Type B pancreatic cell (in vitro differentiated cells): ENCODE data around the gene MON1B. TPM values are rescaled to one million over a fixed set of nuclear protein-coding genes. Genes with fewer than 3 reads are reported as not detected.

Experiments
- DNase-seq: peaks from one replicate; pipeline ENCODE4 v3.0.0; 2021; ENCODE audit warnings: mixed read lengths; ENCODE audit not compliant: unreplicated experiment; ENCODE audit errors: extremely low spot score
- H3K27ac Mint-ChIP-seq: 2 replicates; pipeline ENCODE4 v1.8.0; 2021; ENCODE audit warnings: mild to moderate bottlenecking, mixed read lengths
- H3K27me3 Mint-ChIP-seq: 2 replicates; pipeline ENCODE4 v1.8.0; 2021; ENCODE audit warnings: mixed read lengths
- H3K36me3 Mint-ChIP-seq: 2 replicates; pipeline ENCODE4 v1.8.0; 2021; ENCODE audit warnings: mixed read lengths
- H3K4me1 Mint-ChIP-seq: one replicate; pipeline ENCODE4 v1.8.0; 2021; ENCODE audit warnings: mixed read lengths; ENCODE audit not compliant: unreplicated experiment
- H3K4me3 Mint-ChIP-seq: 2 replicates; pipeline ENCODE4 v1.8.0; 2021; ENCODE audit warnings: mild to moderate bottlenecking, mixed read lengths
- H3K9me3 Mint-ChIP-seq: 2 replicates; pipeline ENCODE4 v1.8.0; 2021; ENCODE audit warnings: mixed read lengths
- CTCF ChIP-seq: fragments of 200-600 bp; sonication (generic); conservative IDR thresholded peaks from 2 replicates; pipeline ENCODE4 v1.5.0; 2021; ENCODE audit warnings: antibody characterized with exemption, mild to moderate bottlenecking
- total RNA-seq: library from RNA; stranded (reverse); gene quantifications from 2 replicates; pipeline ENCODE4 v1.2.1, GENCODE V29; 2021; ENCODE audit warnings: low replicate concordance

Gene MON1B
- total RNA-seq, 1 donor from 2014 or later, result 41.6 TPM

- no peak for TF ChIP-seq CTCF
- Mint-ChIP-seq H3K36me3 (peaks cover 40% of the 10 kb centered on the region), H3K4me3 (peak overlapping the region; percentile 95), H3K9me3 (no peaks in the 10 kb centered on the region), H3K27me3 (no peaks in the 10 kb centered on the region), H3K4me1 (peaks cover 32% of the 10 kb centered on the region), H3K27ac (no peak overlapping the region)
- no peak for DNase-seq
These were observed 2.4 kb downstream of the MON1B start for GRCh38 chr16:77193377-77193776.

- peaks cover 40% of the 10 kb centered on the region for H3K36me3 Mint-ChIP-seq
- TF ChIP-seq CTCF, result no peak
- H3K9me3 Mint-ChIP-seq, result no peaks in the 10 kb centered on the region
- H3K4me1 Mint-ChIP-seq, result peaks cover 24% of the 10 kb centered on the region
- H3K4me3 Mint-ChIP-seq, result peak overlapping the region; percentile 69
- H3K27me3 Mint-ChIP-seq, result no peaks in the 10 kb centered on the region
- no peak for DNase-seq
- peak overlapping the region; percentile 33 for H3K27ac Mint-ChIP-seq
These were observed 3.6 kb downstream of the MON1B start for GRCh38 chr16:77194295-77195231.

- Mint-ChIP-seq H3K4me1 (peaks cover 24% of the 10 kb centered on the region), H3K27ac (no peak overlapping the region), H3K27me3 (no peaks in the 10 kb centered on the region), H3K9me3 (no peaks in the 10 kb centered on the region), H3K36me3 (peaks cover 40% of the 10 kb centered on the region), H3K4me3 (no peak overlapping the region)
- no peak for DNase-seq
- no peak for TF ChIP-seq CTCF
These were observed 4.4 kb downstream of the MON1B start for GRCh38 chr16:77195411-77195810.

GRCh38 chr16:77197747-77198146 lies 6.8 kb downstream of the MON1B start:
- no peak for DNase-seq
- peaks cover 25% of the 10 kb centered on the region for H3K36me3 Mint-ChIP-seq
- TF ChIP-seq CTCF, result no peak
- no peak overlapping the region for H3K4me3 Mint-ChIP-seq
- no peaks in the 10 kb centered on the region for H3K27me3 Mint-ChIP-seq
- peaks cover 10% of the 10 kb centered on the region for H3K4me1 Mint-ChIP-seq
- H3K27ac Mint-ChIP-seq, result no peak overlapping the region
- no peaks in the 10 kb centered on the region for H3K9me3 Mint-ChIP-seq

- Mint-ChIP-seq H3K4me1 (no peaks in the 10 kb centered on the region), H3K27me3 (no peaks in the 10 kb centered on the region), H3K27ac (no peak within 1 kb of the TSS), H3K9me3 (no peaks in the 10 kb centered on the region), H3K4me3 (no peak within 1 kb of the TSS), H3K36me3 (peaks cover 13% of the 10 kb centered on the region)
- DNase-seq, result no peak
- TF ChIP-seq CTCF, result no peak
These were observed 8.2 kb downstream of the MON1B start, which contains the start of gene SYCE1L for GRCh38 chr16:77199211-77199610. Gene SYCE1L, plus strand, starts transcription at chr16:77199408. Its CDS starts 44 bp downstream, at chr16:77199452.
